GM18520 (cell line): ENCODE measurements around the gene UNC13A.
A peak's percentile ranks its signal among the peaks of the same experiment; 100 is the strongest.
"Not testable (repeated sequence)": the region's sequence is repeated elsewhere in the genome, so short reads cannot be mapped to it uniquely, and the experiment has no call there.

ENCODE experiments used
- ATAC-seq: cut with Tn5 transposase; IDR thresholded peaks from one replicate; pipeline ENCODE4 v1.9.1; 2021; ENCODE audit not compliant: unreplicated experiment

Gene UNC13A

DNA sequence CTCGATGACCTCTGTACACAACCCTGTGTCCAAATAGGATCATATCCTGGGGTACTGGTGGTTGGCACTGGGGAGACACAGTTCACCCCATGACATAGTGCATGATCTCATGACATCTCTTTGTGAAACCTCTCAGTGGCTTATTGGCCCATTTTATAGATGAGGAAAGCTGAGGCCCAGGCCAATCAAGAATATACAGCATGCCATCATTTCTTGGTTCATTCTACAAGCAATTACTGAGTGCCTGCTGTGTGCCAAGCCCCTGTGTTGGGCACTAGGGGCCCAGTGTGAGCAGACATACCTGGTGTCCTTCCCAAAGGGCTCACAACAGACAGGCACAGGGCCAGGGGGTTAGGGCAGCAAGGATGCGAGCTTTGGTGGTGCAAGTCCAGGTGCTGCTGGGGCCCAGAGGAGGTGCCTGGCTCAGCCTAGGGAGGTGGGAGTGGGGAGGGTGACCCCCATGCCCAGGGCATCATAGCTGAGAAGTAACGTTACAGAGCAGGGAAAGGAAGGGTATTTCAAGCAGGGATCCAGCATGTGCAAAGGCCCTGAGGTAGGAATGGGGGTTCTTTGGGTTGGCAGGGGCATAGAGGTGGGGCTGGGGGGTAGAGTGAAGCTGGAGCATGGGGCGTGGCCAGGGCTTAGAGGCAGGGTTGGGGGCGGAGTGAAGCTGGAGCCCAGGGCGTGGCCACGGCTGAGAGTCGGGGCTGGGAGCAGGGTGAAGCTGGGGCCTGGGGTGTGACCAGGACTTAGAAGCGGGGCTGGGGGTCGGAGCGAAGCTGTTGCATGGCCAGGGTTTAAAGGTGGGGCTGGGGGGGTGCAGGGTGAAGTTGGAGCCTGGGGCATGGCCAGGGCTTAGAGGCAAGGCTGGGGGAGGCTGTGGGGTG, 112.0 kb downstream of the UNC13A start:
- no peak for ATAC-seq

DNA sequence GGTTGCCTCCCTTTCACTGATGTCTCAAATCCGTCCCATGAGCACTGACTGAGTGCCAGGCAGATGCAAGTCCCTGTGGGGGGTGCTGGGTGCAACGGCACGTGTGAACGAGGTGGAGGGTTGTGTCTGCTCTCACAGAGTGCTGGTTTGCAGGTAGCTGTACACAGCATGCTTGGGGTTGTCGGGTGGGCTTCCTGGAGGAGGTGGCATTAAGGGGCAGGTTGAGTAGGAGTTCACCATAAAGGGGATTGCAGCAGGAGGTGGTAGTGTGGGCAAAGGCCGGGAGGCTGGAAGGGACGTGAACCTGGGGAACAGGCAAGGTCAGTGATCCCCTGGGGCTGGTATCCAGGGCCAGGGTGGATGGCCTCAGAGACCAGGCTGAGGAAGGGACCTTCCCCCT, 115.5 kb downstream of the UNC13A start:
- ATAC-seq = no peak

DNA sequence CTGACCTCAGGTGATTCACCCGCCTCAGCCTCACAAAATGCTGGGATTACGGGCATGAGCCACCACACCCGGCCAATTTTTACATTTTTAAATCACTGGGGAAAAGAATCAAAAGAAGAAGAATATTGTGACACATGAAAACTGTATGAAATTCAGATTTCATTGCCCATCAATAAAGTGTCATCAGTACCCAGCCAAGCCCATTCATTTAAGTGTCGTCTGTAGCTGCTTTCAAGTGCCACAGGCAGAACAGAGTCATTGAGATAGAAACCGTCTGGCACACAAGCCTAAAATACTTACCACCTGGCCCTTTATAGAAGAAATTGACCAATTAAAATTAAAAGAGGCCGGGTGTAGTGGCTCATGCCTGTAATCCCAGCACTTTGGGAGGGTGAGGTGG, 117.4 kb downstream of the UNC13A start:
- ATAC-seq = no peak

GRCh38 chr19:17570291-17570690, 117.9 kb downstream of the UNC13A start:
- not testable (repeated sequence) for ATAC-seq

GRCh38 chr19:17567940-17568339, 120.2 kb downstream of the UNC13A start:
- no peak for ATAC-seq

DNA sequence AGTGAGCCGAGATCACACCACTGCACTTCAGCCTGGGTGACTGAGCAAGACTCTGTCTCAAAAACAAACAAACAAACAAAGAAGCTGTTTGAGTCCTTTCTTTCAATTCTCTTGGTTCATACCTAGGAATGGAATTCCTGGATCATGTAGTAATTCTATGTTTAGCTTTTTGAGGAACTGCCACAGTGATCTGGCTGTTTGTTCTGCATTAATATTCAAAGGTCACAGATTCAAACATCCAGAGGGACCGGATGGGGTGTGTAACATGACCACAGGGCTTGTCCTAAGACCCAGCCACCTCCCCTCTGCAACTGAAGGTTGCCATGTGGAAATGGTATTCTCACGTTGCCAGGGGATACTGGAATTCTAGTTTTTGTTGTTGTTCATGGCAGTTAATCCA, 122.5 kb downstream of the UNC13A start:
- no peak for ATAC-seq

DNA sequence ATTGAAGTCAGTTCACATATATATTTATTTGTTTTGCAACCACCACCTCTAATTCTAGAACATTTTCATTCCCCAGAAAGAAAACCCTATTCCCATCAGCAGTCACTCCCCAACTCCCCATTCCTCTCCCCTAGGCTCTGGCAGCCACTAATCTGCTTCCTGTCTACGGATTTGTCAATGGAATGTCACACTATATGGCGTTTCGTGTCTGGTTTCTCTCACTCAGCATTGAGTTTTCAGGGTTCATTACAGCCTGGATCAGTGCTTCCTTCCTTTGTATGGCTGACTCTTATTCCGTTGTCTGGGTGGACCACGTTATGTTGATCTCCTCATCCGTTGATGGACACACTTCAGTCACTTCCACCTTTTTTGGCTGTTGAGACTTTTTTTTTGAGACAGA, 123.4 kb downstream of the UNC13A start:
- ATAC-seq = no peak

- ATAC-seq = no peak
Observed at GRCh38 chr19:17562561-17562960, 125.6 kb downstream of the UNC13A start.

- no peak for ATAC-seq
Observed at GRCh38 chr19:17562097-17562496, 126.1 kb downstream of the UNC13A start.

DNA sequence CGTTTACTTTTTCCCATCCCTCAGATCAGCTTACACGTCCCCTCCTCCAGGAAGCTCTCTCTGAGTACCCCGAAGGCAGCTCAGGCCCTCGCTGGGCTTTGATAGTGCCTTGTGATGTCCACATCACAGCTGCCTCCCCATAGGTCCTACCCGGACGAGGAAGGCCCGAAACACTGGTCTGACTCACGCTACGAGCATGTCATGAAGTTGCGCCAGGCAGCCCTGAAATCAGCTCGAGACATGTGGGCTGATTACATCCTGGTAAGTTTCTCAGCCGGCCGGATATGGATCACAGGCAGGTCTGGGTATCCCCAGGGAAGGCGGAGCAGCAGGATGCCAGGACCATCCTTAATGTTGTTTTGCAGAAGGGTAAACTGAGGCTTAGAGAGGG, 128.0 kb downstream of the UNC13A start:
- no peak for ATAC-seq

GRCh38 chr19:17557466-17557865, 130.7 kb downstream of the UNC13A start:
- ATAC-seq = no peak

DNA sequence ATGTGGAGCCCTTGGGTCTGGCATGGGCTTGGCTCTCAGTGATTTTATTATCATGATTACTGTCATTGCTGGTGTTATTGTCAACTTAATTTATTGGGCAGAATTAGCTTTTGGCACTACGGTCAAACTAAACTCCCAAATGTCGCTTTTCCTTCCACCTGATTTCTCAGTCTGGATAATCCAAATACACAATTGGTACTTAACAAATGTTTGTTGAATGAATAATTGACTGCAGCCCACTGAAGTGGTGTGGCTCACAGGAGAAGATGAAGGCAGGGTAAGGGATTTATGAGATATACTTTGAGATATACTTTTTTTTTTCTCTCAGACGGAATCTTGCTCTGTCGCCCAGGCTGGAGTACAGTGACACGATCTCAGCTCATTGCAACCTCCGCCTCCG, 131.2 kb downstream of the UNC13A start:
- no peak for ATAC-seq

- ATAC-seq = peak; percentile 25
Observed at GRCh38 chr19:17555929-17556813, 132.0 kb downstream of the UNC13A start.

- ATAC-seq = peak; percentile 84
Observed at GRCh38 chr19:17555480-17555928, 132.7 kb downstream of the UNC13A start, which contains the start of gene COLGALT1. TSS of gene COLGALT1 (plus strand) at chr19:17555649. CDS start at chr19:17555714, 65 bp downstream.

- ATAC-seq = no peak
Observed at GRCh38 chr19:17554968-17555479, 133.1 kb downstream of the UNC13A start.

- no peak for ATAC-seq
Observed at GRCh38 chr19:17553256-17553655, 134.9 kb downstream of the UNC13A start.

- not testable (repeated sequence) for ATAC-seq
Observed at GRCh38 chr19:17552735-17553134, 135.4 kb downstream of the UNC13A start.
